ENCODE data around the gene ATP8B2.
A peak's percentile ranks its signal among the peaks of the same experiment; 100 is the strongest.
"Not testable (repeated sequence)": the region's sequence is repeated elsewhere in the genome, so short reads cannot be mapped to it uniquely, and the experiment has no call there.

The ATP8B2 gene

DNA sequence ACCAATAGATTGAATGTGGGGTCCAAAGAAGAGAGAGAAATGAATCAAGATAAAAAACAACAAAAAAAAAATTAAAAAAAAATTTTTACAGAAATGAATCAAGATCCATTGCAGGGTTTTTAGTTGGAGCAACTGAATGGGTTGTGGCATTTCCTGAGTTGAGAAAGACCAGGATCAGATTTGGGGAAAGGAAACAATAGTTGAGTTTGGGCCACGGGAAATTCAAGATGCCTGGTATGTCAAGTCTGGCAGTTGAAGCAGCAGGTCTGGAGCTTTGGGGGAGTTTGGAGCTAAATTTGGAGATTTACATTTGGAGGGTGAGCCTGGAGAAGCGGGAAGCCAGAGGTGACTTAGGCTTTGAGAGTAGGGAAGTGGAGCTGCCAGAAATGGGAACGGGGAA, 22.6 kb downstream of the ATP8B2 start:
- DNase-seq, result no peak

- DNase-seq, result no peak
Measured at GRCh38 chr1:154348429-154349076, 23.2 kb downstream of the ATP8B2 start.

DNA sequence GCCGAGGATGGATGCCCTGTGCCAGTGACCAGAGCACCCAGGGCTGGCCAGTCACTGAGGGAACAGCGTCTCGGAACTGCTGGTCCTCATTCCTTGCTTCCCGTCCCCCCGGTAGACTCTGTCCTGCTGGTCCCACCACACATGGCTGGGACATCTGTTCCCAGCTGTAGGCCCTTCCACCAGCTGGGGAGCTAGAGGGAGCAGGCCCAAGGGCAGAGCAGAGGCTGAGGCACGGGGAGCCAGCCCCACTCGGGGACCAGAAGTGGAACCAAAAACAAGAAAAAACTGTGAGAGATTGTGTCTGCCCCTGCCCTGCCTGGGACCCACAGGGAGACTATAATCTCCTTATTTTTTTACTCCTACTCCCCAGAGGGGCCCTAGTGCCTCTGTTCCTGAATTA, 23.8 kb downstream of the ATP8B2 start:
- no peak for DNase-seq

- no peak for DNase-seq
Measured at GRCh38 chr1:154350383-154350782, 25.1 kb downstream of the ATP8B2 start.

- DNase-seq, result no peak
Measured at GRCh38 chr1:154351363-154352068, 26.2 kb downstream of the ATP8B2 start.

DNA sequence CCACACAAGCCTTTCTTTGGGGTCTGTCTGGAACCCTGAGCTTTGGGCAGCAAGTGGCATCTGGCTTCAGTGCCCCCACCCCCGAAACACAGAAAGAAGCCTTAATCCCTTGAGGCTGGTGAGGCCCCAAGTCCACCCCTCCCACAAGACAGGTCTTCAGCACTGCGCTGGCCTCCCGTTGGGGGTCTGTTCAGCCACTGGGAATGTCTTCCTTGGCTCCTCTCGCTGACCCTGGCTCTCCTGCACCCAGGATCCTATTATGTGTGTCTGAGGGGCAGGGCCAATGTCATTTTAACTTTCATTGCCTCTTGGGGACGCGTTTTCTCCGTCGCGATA, 26.9 kb downstream of the ATP8B2 start:
- DNase-seq, result no peak

DNA sequence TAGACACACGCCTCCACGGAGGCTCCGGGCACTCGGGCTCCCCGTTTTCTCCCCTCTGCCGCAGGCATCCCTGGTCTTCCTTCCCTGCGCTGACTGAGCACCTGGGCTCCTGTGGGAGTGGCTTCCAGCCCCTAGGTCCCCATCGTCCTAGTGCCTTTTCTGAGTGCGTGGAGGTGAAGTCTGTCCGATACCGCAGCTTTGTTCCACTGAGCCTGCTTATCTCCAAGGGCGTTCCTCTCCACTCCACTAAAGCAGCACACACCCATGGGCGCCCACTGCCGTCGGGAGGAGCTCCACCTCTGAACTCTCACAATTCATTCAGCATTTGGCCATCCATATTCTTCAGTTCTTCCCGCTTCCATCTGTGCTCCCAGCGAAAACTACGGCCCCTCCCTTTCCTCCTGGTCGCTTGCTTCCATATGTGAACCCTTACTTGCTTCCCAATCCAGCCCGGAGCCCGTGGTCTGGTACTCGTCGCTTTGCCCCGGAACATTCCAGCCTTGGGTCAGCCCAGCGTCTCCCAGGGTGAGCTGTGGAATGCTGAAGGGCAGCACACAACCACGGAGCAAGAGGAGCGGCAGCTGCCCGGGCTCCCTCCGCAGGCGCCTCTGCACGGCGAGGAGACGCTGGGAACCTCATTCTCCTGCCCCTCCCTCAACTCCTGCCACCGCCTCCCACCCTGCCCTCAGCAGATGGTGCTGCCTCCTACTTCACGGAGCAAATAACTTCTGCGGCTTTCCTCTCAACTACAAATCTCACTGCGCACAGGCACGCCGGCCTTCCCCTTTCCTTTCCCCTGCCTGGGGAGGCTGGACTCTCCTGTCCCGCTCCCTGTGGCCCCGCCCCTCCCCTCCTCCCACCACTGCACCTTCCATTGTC, 27.5 kb downstream of the ATP8B2 start:
- DNase-seq, result peak; percentile 26

- DNase-seq, result no peak
Measured at GRCh38 chr1:154353460-154353904, 28.2 kb downstream of the ATP8B2 start.

DNA sequence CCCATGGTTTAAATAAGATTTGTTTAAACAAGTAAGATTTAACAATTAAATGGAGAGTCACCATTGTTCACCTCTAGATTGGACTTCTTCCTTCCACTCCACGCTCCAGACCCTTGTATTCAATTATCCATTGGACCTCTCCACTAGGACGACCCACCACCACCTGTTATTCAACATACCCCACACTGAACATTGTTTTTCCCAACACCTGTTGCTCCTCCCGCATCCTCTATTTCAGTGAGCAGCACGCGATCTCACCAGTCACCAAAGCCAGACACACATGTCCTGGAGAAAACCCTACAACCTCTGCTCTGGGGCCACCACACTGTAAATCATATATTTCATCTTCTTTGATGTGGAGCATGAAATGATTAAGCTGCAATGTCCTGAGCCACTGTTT, 28.6 kb downstream of the ATP8B2 start:
- DNase-seq, result no peak

DNA sequence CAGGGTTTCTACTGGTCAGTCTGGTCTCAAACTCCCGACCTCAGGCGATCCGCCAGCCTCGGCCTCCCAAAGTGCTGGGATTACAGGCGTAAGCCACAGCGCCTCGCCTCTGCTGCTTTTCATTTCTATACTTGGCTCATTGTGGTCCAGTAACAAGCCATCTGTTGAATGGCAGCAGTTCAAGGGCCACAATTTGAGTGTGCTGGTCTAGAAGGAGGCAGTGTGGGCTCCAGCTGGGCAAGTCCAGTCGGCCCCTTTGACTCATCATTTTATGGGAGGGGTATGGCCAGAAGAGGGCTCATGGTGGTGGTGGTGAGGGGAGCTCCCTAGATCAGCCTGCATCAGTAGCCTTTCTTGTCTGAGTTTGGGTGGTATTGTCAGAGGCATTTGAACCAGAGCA, 33.2 kb downstream of the ATP8B2 start:
- no peak for DNase-seq

GRCh38 chr1:154360288-154360687, 35.0 kb downstream of the ATP8B2 start:
- DNase-seq, result no peak

- not testable (repeated sequence) for DNase-seq
Measured at GRCh38 chr1:154360881-154361280, 35.6 kb downstream of the ATP8B2 start.

- no peak for DNase-seq
Measured at GRCh38 chr1:154361357-154361756, 36.0 kb downstream of the ATP8B2 start.

DNA sequence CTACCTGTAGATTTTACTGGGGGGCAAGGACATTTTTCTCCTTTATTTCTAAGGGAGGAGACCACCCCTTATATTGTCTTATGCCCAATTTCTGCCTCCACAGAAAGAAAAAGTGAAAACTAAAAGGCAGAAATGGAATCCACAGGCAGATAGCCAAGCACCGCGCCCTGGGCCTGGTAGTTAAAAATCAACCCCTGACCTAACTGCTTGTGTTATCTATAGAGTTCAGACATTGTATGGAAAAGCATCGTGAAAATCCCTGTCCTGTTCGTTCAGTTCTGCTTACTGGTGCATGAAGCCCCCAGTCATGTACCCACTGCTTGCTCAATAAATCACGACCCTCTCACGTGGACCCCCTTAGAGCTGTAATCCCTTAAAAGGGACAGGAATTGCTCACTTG, 46.1 kb downstream of the ATP8B2 start:
- no peak for DNase-seq

- not testable (repeated sequence) for DNase-seq
Measured at GRCh38 chr1:154373777-154374357, 48.5 kb downstream of the ATP8B2 start.

GRCh38 chr1:154379301-154379700, 54.0 kb downstream of the ATP8B2 start:
- no peak for DNase-seq

- no peak for DNase-seq
Measured at GRCh38 chr1:154384650-154385489, 59.5 kb downstream of the ATP8B2 start.

GRCh38 chr1:154386643-154387352, 61.5 kb downstream of the ATP8B2 start:
- DNase-seq, result peak; percentile 49

- DNase-seq, result no peak
Measured at GRCh38 chr1:154391086-154391770, 65.9 kb downstream of the ATP8B2 start.

DNA sequence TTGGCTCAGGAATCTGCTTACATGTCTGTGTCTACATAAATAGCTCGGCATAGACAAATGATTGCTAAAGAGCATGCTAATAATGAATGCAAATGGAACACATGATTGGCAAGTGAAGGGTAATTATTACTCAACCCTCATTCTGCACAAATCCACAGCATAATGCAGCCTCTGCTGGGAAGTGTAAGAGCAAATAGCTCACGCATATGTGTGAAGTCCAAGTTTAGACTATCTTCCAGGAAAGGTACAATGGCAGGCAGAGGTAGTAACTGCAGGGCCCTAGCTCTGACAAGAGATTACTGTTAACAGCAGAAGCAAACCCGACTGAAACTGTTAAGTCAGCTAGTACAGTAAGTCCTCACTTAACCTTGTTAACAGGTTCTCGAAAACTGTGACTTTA, 72.8 kb downstream of the ATP8B2 start:
- no peak for DNase-seq

DNA sequence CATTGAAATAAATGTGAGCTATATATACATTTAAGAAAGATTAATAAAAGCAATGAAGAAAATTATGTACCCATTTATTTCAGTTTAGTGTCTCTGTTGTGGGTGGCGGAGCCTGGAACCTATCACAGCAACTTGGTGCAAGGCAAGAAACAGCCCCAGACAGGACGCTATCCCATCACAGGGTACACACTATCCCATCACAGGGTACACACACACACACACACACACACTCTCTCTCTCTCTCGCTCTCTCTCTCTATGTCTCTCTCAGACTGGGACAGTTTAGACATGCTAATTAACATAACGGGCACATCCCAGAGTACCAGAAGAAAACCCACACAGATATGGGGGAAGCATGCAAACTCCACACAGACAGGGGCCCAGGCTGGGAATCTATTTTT, 73.4 kb downstream of the ATP8B2 start:
- no peak for DNase-seq

Measured in T-helper 9 cell (primary cell).